Mucosa of stomach (tissue), 1 donor: Measurements from ENCODE around the gene VAMP5.

Experiments used
- H3K27me3 ChIP-seq: one replicate; pipeline ENCODE4 v1.7.0; 2013; ENCODE audit warnings: mild to moderate bottlenecking, low read length; ENCODE audit not compliant: control insufficient read depth, insufficient read depth
- H3K36me3 ChIP-seq: one replicate; pipeline ENCODE4 v1.7.0; 2013; ENCODE audit warnings: low read length; ENCODE audit not compliant: control insufficient read depth, insufficient read depth
- H3K4me1 ChIP-seq: one replicate; pipeline ENCODE4 v1.7.0; 2013; ENCODE audit warnings: mild to moderate bottlenecking, low read length; ENCODE audit not compliant: control insufficient read depth, insufficient read depth
- H3K4me3 ChIP-seq: one replicate; pipeline ENCODE4 v1.7.0; 2013; ENCODE audit warnings: low read length
- H3K9ac ChIP-seq: one replicate; pipeline ENCODE4 v1.7.0; 2013; ENCODE audit warnings: mild to moderate bottlenecking, low read length, moderate library complexity
- H3K9me3 ChIP-seq: one replicate; pipeline ENCODE4 v1.7.0; 2013; ENCODE audit warnings: mild to moderate bottlenecking, low read length, moderate library complexity; ENCODE audit not compliant: control insufficient read depth
- donor health status: Pancreatic carcinoma.

Gene VAMP5

GRCh38 chr2:85584354-85584856, at the start of gene VAMP5:
TSS of gene VAMP5 (plus strand) at chr2:85584431. CDS start at chr2:85584491, 60 bp downstream.
- peak within 1 kb of the TSS; percentile 32 for H3K9ac ChIP-seq
- no peaks in the 10 kb centered on the region for H3K27me3 ChIP-seq
- no peaks in the 10 kb centered on the region for H3K36me3 ChIP-seq
- peaks cover 44% of the 10 kb centered on the region for H3K4me1 ChIP-seq
- H3K4me3 ChIP-seq: peak within 1 kb of the TSS; percentile 32
- H3K9me3 ChIP-seq: no peaks in the 10 kb centered on the region

- Histone ChIP-seq H3K4me3 (no peak overlapping the region), H3K9ac (no peak overlapping the region), H3K27me3 (no peaks in the 10 kb centered on the region), H3K36me3 (no peaks in the 10 kb centered on the region), H3K9me3 (no peaks in the 10 kb centered on the region), H3K4me1 (peaks cover 42% of the 10 kb centered on the region)
These were observed 49.4 kb upstream of the VAMP5 start for GRCh38 chr2:85534881-85535280.

- Histone ChIP-seq H3K9ac (no peak overlapping the region), H3K4me3 (no peak overlapping the region), H3K36me3 (no peaks in the 10 kb centered on the region), H3K4me1 (peaks cover 37% of the 10 kb centered on the region), H3K9me3 (no peaks in the 10 kb centered on the region), H3K27me3 (no peaks in the 10 kb centered on the region)
These were observed 47.8 kb upstream of the VAMP5 start for GRCh38 chr2:85536479-85536878.

- Histone ChIP-seq H3K36me3 (peaks cover 7% of the 10 kb centered on the region), H3K4me3 (peak overlapping the region; percentile 87), H3K4me1 (peaks cover 46% of the 10 kb centered on the region)
These were observed 46.4 kb upstream of the VAMP5 start for GRCh38 chr2:85537600-85538506.

GRCh38 chr2:85538507-85539360, 45.5 kb upstream of the VAMP5 start, which contains the start of gene MAT2A:
TSS of gene MAT2A (plus strand) at chr2:85539168. CDS start at chr2:85539288, 120 bp downstream.
- peaks cover 9% of the 10 kb centered on the region for H3K36me3 ChIP-seq
- H3K27me3 ChIP-seq: no peaks in the 10 kb centered on the region
- H3K4me1 ChIP-seq: peaks cover 53% of the 10 kb centered on the region
- H3K9me3 ChIP-seq: no peaks in the 10 kb centered on the region
- H3K9ac ChIP-seq: peak within 1 kb of the TSS; percentile 95
- peak within 1 kb of the TSS; percentile 87 for H3K4me3 ChIP-seq

More at GRCh38 chr2:85537600-85538506, 46.4 kb upstream of the VAMP5 start:
- H3K9me3 ChIP-seq: no peaks in the 10 kb centered on the region
- H3K9ac ChIP-seq: peak overlapping the region; percentile 95
- H3K27me3 ChIP-seq: no peaks in the 10 kb centered on the region

DNA sequence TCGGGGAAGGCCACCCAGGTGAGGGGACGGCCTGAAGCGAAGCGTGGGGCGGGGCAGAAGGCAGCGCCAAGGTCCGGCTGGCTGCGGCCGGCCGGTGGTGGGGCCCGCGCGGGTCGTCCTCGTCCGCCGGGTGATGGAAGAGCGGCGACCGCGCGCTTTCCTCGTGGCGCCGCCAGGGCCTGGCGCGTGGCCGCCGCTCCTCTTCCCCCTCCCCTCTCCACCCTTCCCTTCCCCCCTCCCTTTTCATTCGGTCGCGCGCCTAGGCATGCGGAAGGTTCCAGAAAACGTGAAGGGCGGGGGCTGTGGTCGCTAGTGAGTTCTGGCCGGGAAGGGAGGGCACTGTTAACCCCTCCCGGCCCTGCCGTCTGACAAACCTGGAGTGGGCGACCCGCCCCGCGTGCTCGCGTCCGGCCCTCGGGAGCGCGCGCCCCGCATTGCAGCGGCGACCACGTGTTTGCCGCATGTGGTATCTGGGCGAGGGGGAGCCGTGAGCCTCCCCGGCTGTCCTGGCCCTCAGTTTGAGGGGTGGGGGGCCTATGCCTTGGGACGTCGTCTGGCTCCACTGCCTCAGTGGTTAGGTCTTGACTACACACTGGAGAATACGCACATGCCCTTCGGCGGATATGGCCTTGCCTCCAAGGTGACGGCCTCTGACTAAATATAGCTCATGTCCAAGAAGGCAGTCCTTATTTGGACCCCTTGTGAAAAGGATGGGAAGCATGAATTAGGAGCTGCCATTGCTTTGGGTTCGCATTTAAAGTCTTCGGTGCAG, 44.7 kb upstream of the VAMP5 start:
- peaks cover 47% of the 10 kb centered on the region for H3K4me1 ChIP-seq

GRCh38 chr2:85540133-85540648, 44.0 kb upstream of the VAMP5 start:
- H3K4me3 ChIP-seq: peak overlapping the region; percentile 87
- no peaks in the 10 kb centered on the region for H3K27me3 ChIP-seq
- no peaks in the 10 kb centered on the region for H3K9me3 ChIP-seq
- peak overlapping the region; percentile 95 for H3K9ac ChIP-seq
- H3K36me3 ChIP-seq: peaks cover 9% of the 10 kb centered on the region
- H3K4me1 ChIP-seq: peaks cover 41% of the 10 kb centered on the region

More for the DNA sequence above, 44.7 kb upstream of the VAMP5 start:
- Histone ChIP-seq H3K9me3 (no peaks in the 10 kb centered on the region), H3K9ac (peak overlapping the region; percentile 95), H3K27me3 (no peaks in the 10 kb centered on the region), H3K4me3 (peak overlapping the region; percentile 87), H3K36me3 (peaks cover 9% of the 10 kb centered on the region)

- peaks cover 18% of the 10 kb centered on the region for H3K36me3 ChIP-seq
- H3K4me3 ChIP-seq: peak overlapping the region; percentile 87
- peak overlapping the region; percentile 95 for H3K9ac ChIP-seq
- peaks cover 31% of the 10 kb centered on the region for H3K4me1 ChIP-seq
- H3K27me3 ChIP-seq: no peaks in the 10 kb centered on the region
- no peaks in the 10 kb centered on the region for H3K9me3 ChIP-seq
These were observed 43.0 kb upstream of the VAMP5 start for GRCh38 chr2:85541262-85541661.

GRCh38 chr2:85541753-85542457, 42.3 kb upstream of the VAMP5 start:
- H3K36me3 ChIP-seq: peaks cover 18% of the 10 kb centered on the region
- H3K9ac ChIP-seq: no peak overlapping the region
- H3K4me1 ChIP-seq: peaks cover 25% of the 10 kb centered on the region
- no peaks in the 10 kb centered on the region for H3K9me3 ChIP-seq
- H3K27me3 ChIP-seq: no peaks in the 10 kb centered on the region
- no peak overlapping the region for H3K4me3 ChIP-seq

DNA sequence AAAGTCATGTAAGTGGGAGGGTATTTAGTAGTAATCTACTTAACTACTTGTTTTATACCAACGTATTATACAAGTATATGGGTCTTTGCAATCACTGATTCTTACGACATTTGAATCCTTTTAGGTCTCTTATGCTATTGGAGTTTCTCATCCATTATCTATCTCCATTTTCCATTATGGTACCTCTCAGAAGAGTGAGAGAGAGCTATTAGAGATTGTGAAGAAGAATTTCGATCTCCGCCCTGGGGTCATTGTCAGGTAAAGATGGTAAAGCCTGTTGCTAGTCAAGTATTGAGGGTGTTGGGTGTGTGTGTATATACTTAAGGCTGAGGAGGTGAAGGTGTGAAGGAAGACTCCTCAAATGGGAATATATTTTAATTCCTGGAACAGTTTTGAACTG, 41.5 kb upstream of the VAMP5 start:
- Histone ChIP-seq H3K9ac (no peak overlapping the region), H3K4me1 (peaks cover 18% of the 10 kb centered on the region), H3K4me3 (no peak overlapping the region)

More for the DNA sequence above, 41.5 kb upstream of the VAMP5 start:
- Histone ChIP-seq H3K36me3 (peaks cover 18% of the 10 kb centered on the region), H3K9me3 (no peaks in the 10 kb centered on the region), H3K27me3 (no peaks in the 10 kb centered on the region)
